Left ventricle myocardium inferior (tissue), 1 donor: ENCODE data around the gene BTBD1. TPM values are rescaled to one million over a fixed set of nuclear protein-coding genes. Genes with fewer than 3 reads are reported as not detected.

Experiments used
- DNase-seq: peaks from one replicate; pipeline ENCODE4 v3.0.0-alpha.2; 2020
- H3K27ac ChIP-seq: fragments of 200-600 bp; replicated peaks from 2 replicates; pipeline ENCODE4 v1.8.0; 2021
- H3K27me3 ChIP-seq: fragments of 200-600 bp; 2 replicates; pipeline ENCODE4 v1.8.0; 2021; ENCODE audit warnings: low read depth
- H3K36me3 ChIP-seq: fragments of 200-600 bp; 2 replicates; pipeline ENCODE4 v1.8.0; 2021
- H3K4me1 ChIP-seq: fragments of 200-600 bp; 2 replicates; pipeline ENCODE4 v1.8.0; 2021
- H3K4me3 ChIP-seq: fragments of 200-600 bp; 2 replicates; pipeline ENCODE4 v1.8.0; 2021; ENCODE audit warnings: mild to moderate bottlenecking, moderate library complexity
- H3K9me3 ChIP-seq: fragments of 200-600 bp; replicated peaks from 2 replicates; pipeline ENCODE4 v1.8.0; 2021
- intact Hi-C: fragments of 100-400 bp; cut with micrococcal nuclease; formaldehyde crosslinking; loops from one replicate; pipeline ENCODE4 v1.11.0; 2022
- long read RNA-seq: library from polyadenylated mRNA; unstranded; transcript quantifications from one replicate; pipeline ENCODE4 v2.0.0, GENCODE V29; 2021
- total RNA-seq: library from RNA; stranded (reverse); fragmentation: NEBNext Ultra II Directional; extraction: Animal tissue kit (Norgen Biotek cat#: 25700); gene quantifications from one replicate; pipeline ENCODE4 v1.2.1, GENCODE V29; 2021
- TF ChIP-seq, protein P1 (sequence below): fragments of 200-600 bp; IDR thresholded peaks from 2 replicates; pipeline ENCODE4 v1.8.0; 2021; ENCODE audit warnings: antibody characterized with exemption, mild to moderate bottlenecking, borderline replicate concordance
- donor health status: DM: no; HTN: yes; CAD: no; lungs with severe emphysema.

Gene BTBD1
- 169 TPM for total RNA-seq
- long read RNA-seq, transcript BTBD1-201 (8 exons, 3,297 nt): major isoform, 686 of 722 reads
- long read RNA-seq, partial matches to known transcripts: 14 of 722 reads
- long read RNA-seq, other reads (novel, unspliced or antisense): 21 of 722 reads

DNA sequence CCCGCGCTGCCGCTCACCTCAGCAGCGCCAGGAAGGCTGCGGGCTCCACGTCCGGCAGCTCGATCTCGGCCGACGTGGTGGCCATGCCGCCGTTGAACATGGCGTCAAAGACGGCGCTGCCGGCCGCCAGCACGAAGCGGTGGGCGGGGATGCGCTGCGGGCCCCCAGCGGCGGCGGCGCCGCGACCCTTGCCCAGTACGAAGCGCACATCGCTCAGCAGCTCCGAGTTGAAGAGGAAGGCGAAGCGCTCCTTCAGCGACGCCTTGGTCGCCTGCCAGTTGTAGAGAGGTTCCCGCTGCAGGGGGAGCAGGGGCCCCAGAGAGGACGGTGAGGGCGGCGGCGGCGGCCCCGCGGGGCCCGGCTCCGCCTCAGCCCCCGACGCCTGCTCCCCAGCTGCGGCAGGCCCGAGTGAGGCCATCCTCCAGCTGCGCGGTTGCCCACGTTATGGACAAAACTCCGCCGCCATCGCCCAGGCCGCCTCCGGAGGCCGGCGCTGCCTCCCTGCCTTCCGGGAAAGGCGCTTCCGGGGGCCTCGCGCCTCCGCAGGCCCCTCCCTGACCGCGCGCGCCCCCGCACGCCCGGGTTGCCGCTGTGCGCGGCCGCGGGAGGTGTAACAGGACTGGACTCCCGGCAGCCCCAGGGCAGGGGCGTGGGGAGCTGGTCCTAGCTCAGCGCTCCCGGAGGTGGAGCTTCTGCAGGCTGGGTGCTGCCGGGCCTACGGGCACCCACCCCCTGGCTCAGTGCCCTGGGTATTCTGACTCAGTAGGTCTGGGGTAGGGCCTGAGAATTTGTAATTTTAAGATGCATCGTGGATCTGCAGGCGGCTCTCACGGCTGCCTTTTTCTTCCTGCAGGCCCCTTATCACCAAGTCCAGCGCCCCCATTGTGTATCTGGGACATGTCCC lies at the start of gene BTBD1:
Gene BTBD1, minus strand, starts transcription at position 519 of the 904 bp plus-strand sequence. Its CDS starts 101 bp downstream, at position 418.
- peak; percentile 95 for DNase-seq
- H3K9me3 ChIP-seq: peaks cover 6% of the 10 kb centered on the region
- intact Hi-C loops: no loop called here
- no peaks in the 10 kb centered on the region for H3K36me3 ChIP-seq
- H3K27ac ChIP-seq: peak within 1 kb of the TSS; percentile 99
- peaks cover 56% of the 10 kb centered on the region for H3K4me1 ChIP-seq
- no peaks in the 10 kb centered on the region for H3K27me3 ChIP-seq
- H3K4me3 ChIP-seq: peak within 1 kb of the TSS; percentile 95
- TF ChIP-seq, protein P1, sequence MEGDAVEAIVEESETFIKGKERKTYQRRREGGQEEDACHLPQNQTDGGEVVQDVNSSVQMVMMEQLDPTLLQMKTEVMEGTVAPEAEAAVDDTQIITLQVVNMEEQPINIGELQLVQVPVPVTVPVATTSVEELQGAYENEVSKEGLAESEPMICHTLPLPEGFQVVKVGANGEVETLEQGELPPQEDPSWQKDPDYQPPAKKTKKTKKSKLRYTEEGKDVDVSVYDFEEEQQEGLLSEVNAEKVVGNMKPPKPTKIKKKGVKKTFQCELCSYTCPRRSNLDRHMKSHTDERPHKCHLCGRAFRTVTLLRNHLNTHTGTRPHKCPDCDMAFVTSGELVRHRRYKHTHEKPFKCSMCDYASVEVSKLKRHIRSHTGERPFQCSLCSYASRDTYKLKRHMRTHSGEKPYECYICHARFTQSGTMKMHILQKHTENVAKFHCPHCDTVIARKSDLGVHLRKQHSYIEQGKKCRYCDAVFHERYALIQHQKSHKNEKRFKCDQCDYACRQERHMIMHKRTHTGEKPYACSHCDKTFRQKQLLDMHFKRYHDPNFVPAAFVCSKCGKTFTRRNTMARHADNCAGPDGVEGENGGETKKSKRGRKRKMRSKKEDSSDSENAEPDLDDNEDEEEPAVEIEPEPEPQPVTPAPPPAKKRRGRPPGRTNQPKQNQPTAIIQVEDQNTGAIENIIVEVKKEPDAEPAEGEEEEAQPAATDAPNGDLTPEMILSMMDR: peak; percentile 14

DNA sequence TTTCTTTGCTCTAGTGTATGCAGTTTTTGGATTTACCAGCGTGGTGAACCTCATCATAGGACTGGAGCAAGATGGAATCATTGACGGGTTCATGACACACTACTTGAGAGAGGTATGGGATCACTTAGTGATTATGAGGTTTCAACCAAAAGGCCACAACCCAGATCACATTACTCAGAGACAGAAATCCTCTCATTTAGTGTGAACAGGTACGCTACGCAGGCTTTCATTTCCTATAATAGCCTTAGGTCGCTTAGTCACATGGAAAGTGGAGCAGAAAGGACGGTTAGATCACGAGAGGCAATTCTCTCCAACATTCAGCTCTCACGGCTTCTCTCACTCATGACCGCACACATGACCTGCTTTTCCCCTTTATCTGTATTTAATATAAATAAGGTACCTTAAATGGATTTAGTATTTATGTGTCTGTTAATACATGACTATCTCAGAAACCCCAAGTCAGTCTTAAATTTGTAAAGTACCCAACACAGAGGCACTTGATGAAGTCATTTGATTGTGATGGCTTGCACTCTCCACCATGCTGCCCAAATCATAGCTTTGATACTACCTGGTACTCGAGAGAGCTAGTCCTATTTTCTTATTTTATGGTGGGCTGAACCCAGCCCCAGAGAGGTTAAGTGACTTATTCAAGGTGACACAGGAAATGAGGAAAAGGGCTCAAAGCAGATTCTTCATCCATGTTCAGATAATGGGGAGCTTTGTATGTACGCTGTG lies 48.9 kb upstream of the BTBD1 start:
- DNase-seq: no peak
- no peaks in the 10 kb centered on the region for H3K27me3 ChIP-seq
- TF ChIP-seq, protein P1: no peak
- intact Hi-C loops: no loop called here
- H3K9me3 ChIP-seq: no peaks in the 10 kb centered on the region
- H3K4me3 ChIP-seq: no peak overlapping the region
- H3K4me1 ChIP-seq: peaks cover 28% of the 10 kb centered on the region
- no peaks in the 10 kb centered on the region for H3K36me3 ChIP-seq
- H3K27ac ChIP-seq: no peak overlapping the region

DNA sequence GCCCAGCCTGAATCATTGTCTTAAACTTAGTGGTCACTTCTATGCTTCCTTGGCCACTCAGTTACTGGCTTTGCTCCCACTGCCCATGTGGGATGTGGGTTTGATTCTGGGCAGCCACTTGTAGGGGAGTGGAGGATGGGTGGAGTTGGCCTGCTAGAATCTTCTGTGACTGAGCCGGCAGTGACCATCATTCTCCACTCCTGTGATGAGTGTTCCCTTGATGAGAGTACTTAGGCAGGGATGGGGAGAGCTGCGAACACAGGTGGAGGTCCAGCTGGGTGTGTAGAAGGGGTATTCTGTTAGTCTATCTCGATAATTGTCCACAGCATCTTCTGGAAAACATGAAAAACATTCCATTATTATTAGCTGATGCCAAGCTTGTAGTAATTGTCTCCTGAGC lies 48.4 kb upstream of the BTBD1 start:
- H3K36me3 ChIP-seq: no peaks in the 10 kb centered on the region
- TF ChIP-seq, protein P1: no peak
- DNase-seq: no peak
- H3K9me3 ChIP-seq: no peaks in the 10 kb centered on the region
- H3K27me3 ChIP-seq: no peaks in the 10 kb centered on the region
- peaks cover 28% of the 10 kb centered on the region for H3K4me1 ChIP-seq
- H3K4me3 ChIP-seq: no peak overlapping the region
- intact Hi-C loops: no loop called here
- no peak overlapping the region for H3K27ac ChIP-seq

DNA sequence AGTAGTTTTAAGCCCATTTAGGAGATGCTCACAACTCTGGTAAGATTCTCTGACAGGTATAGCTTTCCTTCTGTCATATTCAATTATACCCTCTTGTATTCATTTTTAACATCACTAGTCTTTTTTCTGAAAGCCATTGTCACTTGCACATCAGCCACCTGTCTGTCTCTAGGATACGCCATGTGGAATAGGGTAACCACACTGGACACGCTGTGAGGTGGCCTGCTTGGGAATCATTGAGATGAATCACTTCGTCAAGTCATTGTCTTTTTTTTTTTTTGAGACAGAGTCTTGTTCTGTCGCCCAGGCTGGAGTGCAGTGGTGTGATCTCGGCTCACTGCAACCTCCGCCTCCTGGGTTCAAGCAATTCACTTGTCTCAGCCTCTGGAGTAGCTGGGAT lies 47.8 kb upstream of the BTBD1 start:
- Histone ChIP-seq H3K4me3 (no peak overlapping the region), H3K36me3 (no peaks in the 10 kb centered on the region), H3K4me1 (peaks cover 34% of the 10 kb centered on the region), H3K9me3 (no peaks in the 10 kb centered on the region), H3K27ac (no peak overlapping the region), H3K27me3 (no peaks in the 10 kb centered on the region)
- DNase-seq: no peak
- TF ChIP-seq, protein P1: no peak
- intact Hi-C loops: no loop called here

GRCh38 chr15:83113881-83114674 lies 47.0 kb upstream of the BTBD1 start:
- DNase-seq: no peak
- Histone ChIP-seq H3K4me3 (no peak overlapping the region), H3K27me3 (no peaks in the 10 kb centered on the region), H3K9me3 (no peaks in the 10 kb centered on the region), H3K4me1 (peaks cover 42% of the 10 kb centered on the region), H3K27ac (peak overlapping the region; percentile 79), H3K36me3 (no peaks in the 10 kb centered on the region)
- TF ChIP-seq, protein P1: no peak
- intact Hi-C loops: no loop called here
